NCI-H446 treated with DMSO at 0.1 percent for 48 hours (cell line): ENCODE results near the gene RBM34.
A peak's percentile ranks its signal among the peaks of the same experiment; 100 is the strongest.
"Not testable (repeated sequence)": the region's sequence is repeated elsewhere in the genome, so short reads cannot be mapped to it uniquely, and the experiment has no call there.

Experiments
- DNase-seq: peaks from one replicate; lab custom pipeline; 2025; lab: John Stamatoyannopoulos, UW

The RBM34 gene

GRCh38 chr1:235112297-235113182 is 48.5 kb downstream of the RBM34 start:
- no peak for DNase-seq

DNA sequence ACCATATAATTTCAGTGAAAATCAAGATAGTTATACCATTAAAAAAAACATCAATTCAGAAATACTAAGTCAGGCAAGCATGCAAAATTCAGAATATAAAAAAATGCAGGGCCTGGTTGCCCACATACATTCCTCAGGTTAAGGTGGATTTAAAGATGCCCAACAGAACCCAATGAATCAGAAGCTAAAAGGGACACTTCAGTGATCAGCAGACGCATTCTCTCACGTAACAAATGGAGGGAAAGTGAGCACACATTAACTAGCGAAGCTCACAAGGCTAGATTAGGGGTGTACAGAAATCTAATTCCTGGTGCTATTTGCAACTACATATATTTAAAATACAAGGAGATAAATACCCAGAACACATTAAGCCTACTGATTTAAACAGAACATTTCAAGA is 49.9 kb downstream of the RBM34 start:
- DNase-seq, result no peak

- DNase-seq, result no peak
Measured at GRCh38 chr1:235108876-235109275, 52.2 kb downstream of the RBM34 start.

- DNase-seq, result no peak
Measured at GRCh38 chr1:235108185-235108593, 52.9 kb downstream of the RBM34 start.

GRCh38 chr1:235107368-235108184 is 53.5 kb downstream of the RBM34 start:
- no peak for DNase-seq

GRCh38 chr1:235106457-235106856 is 54.6 kb downstream of the RBM34 start:
- DNase-seq, result no peak

DNA sequence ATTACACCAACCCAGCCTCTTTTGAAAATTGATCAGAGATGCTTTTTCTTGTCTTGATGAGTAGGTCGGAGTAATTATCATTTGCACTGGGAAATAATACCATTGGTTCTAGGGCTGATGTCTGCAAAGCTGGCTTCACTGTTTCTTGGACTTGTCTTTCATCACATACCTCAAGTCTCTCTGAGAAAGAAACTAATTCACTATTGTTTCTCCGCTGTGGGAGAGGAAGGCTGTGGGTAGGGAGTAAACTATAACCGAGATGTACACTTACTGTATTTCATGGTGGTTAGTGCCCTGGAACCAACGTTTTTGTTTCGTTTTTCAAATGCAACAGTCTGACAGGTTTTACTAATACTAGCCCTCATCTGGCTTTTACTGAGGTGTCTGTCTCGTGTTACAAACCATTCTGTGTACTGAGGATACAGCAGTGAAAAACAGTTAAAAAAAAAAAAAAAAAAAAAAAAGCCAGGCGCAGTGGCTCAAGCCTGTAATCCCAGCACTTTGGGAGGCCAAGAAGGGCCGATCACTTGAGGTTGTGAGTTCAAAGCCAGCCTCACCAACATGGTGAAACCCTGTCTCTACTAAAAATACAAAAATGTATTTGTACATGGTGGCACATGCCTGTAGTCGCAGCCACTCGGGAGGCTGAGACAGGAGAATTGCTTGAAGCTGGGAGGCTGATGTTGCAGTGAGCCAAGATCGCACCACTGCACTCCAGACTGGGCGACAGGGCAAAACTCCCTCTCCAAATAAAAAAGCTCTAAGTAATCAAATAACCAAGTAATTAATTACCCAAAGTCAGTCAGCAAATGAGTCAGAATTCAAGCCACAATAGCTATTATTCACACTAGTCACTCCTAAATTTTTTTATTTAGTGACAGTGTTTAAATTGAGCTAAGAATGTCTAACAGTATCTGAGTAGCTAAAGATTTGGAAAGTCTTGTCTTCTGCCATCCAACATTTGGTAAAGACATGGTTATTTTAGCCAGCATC is 55.7 kb downstream of the RBM34 start:
- no peak for DNase-seq

DNA sequence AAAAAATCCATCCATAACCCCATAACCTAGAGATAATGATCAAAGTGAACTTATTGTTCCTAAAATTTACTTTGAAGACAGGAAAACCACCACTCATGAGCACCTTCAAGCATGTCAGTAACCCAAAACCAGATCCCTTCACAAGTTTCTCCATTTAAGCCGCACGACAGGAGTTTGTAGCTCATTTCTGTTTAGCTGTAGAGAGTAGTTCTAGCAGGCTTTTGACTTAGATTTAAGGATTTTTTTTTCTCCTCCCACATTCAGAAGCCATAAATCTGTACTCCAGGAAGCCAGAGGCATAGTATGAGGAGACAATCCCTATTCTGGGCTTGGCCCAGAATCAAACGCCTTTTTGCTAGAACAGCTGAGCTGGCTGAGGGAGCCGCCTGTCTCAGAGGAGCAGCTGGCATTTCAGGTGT is 58.0 kb downstream of the RBM34 start:
- DNase-seq, result no peak

GRCh38 chr1:235102259-235102582 is 58.8 kb downstream of the RBM34 start:
- DNase-seq, result no peak

DNA sequence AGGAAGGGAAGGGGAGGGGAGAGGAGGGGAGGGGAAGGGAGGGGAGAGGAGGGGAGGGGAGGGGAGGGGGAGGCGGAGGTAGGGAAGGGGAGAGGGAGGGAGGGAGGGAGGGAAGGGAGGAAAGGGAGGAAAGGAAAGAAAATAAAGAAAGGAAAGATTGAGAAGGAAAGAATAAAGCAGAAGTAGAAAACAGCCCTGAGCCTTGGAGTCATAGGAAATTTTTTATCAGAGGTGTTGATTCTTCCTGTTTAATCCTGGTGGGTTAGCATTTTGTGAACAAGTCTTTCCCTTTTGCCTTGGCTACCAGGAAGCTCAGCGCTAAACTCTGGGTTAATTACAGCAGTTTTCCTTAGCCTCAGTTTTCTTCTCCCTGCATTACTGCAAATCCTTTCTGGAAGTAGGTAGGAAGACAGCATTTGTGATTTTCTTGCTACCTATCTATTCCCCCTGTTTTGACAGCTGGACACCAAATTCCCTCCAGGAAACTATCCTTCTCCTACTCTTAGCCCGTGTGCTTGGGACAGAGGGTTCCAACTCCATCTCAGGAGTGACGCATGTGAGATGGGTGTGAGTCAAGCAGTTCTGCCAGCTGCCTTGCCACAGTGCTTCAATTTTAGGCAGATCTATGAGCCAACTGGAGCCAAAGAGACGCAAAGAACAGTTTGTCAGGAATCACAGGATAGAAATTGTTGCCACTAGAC is 59.3 kb downstream of the RBM34 start:
- no peak for DNase-seq

GRCh38 chr1:235100194-235100772 is 60.8 kb downstream of the RBM34 start:
- DNase-seq, result no peak

DNA sequence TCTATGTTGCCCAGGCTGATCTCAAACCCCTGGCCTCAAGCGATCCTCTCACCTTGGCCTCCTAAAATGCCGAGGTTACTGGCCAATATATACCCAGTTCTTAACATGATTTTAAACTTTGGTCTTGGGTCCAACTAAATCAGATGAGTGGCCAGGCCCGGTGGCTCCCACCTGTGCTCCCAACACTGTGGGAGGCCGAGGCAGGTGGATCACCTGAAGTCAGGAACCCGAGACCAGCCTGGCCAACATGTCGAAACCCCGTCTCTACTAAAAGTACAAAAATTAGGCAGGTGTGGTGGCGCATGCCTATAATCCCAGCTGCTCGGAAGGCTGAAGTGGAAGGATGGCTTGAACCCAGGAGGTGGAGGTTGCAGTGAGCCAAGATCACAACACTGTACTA is 62.1 kb downstream of the RBM34 start:
- no peak for DNase-seq

GRCh38 chr1:235098547-235098946 is 62.5 kb downstream of the RBM34 start:
- DNase-seq, result no peak

- not testable (repeated sequence) for DNase-seq
Measured at GRCh38 chr1:235097501-235097900, 63.5 kb downstream of the RBM34 start.

- no peak for DNase-seq
Measured at GRCh38 chr1:235095938-235096562, 65.0 kb downstream of the RBM34 start.

DNA sequence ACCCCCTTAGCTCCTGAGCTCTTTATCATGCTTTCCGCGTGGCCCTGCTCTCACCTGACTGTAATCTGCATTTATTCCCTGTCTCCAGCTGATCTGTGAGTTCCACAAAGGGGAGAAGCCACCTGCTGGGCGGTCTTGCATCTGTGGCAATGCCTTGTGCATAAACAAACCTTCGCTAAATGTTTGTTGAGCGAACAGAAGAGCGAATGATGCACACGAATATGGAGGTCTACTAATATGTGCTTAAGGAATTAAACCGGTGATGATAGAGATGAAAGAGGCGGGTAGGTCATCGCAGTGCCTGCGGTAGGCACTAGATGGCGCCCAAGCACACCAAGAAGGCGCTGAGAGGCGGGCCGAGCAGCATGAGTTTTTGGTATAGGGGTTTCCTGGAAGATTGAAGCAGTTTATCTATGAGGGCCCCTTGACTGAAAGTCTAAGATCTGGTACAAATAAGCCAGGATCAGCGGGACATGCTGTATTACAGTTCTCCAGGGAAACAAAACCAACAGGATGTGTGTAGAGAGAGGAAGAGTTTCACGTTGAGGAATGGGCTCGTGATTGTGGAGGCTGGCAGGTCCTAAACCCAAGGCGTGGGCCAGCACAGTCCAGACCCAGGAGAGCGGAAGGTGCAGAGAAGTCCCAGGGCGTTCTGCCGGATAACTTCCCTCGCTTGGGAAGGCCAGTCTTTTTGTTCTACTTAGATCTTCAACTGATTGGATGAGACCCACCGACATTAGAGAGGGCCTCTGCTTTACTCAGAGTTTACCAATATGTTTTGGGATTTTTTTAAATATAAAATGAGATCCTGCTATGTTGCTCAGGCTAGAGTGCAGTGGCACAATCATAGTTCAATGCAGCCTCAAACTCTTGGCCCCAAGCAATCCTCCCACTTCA is 67.1 kb downstream of the RBM34 start:
- peak; percentile 27 for DNase-seq

GRCh38 chr1:235093013-235093695 is 67.9 kb downstream of the RBM34 start:
- peak; percentile 15 for DNase-seq

DNA sequence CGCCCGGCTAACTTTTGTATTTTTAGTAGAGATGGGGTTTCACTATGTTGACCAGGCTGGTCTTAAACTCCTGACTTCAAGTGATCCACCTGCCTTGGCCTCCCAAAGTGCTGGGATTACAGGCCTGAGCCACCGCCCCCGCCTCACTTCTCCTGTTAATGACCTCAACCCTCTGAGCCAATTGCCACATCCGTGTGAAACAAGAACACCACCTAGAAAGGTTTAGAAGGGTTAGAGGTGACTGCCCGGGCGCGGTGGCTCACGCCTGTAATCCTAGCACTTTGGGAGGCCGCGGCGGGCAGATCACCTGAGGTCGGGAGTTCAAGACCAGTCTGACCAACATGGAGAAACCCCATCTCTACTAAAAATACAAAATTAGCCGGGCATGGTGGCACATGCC is 68.6 kb downstream of the RBM34 start:
- not testable (repeated sequence) for DNase-seq

GRCh38 chr1:235092045-235092406 is 69.0 kb downstream of the RBM34 start:
- DNase-seq, result not testable (repeated sequence)
